ENCODE data around the gene P2RX7.

- TF ChIP-seq CTCF (IDR thresholded peaks at IDR 0.05; ENCODE audit: insufficient read depth, low read depth, low read length) = no peak
- no peak for TF ChIP-seq EZH2 (IDR thresholded peaks at IDR 0.05; ENCODE audit: insufficient read depth, low read length)
Observed at GRCh38 chr12:121120323-121120722, 12.4 kb upstream of the P2RX7 start.
